ENCODE measurements around the gene USF2. TPM values are rescaled to one million over a fixed set of nuclear protein-coding genes. Genes with fewer than 3 reads are reported as not detected.

Gene USF2
- total RNA-seq, 1 experiment from 2014 or later, result 121 TPM

DNA sequence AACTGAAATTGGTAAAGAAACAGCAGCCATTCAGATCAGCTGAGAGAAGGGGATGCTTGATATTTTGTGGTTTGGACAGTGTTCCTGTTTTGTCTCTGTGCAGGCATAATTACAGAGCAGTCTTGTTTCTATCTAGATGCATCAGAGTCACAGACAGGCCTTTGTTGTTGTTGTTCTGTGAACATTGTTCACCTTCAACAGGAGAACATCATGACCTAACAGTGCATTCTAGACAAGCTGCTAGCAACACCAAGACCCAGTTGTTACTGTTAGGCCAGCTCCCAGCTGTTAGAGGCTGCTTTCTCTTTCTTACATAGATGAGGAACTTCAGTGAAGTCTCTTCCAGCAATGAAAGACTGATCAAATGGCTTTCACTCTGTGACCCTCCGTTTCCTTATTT, 28.4 kb upstream of the USF2 start:
- Histone ChIP-seq H3K27ac (ENCODE audit: low read length) (no peak overlapping the region), H3K36me3 (ENCODE audit: control insufficient read depth, insufficient read depth, low read length) (no peaks in the 10 kb centered on the region), H3K4me3 (ENCODE audit: low read depth in 2 of 2, low read length in 2 of 2) (no peak overlapping the region), H3K27me3 (ENCODE audit: control insufficient read depth, insufficient read depth, low read length) (peaks cover 35% of the 10 kb centered on the region), H3K9me3 (ENCODE audit: control insufficient read depth, insufficient read depth, low read depth, low read length) (peaks cover 6% of the 10 kb centered on the region; the same call in 1 of the 2 replicates), H3K4me1 (ENCODE audit: control insufficient read depth, insufficient read depth, low read length) (no peaks in the 10 kb centered on the region)
- ChIA-PET CTCF (no interaction called here), POLR2A (no interaction called here)
- no TSS peak for BruUV-seq (replicated peaks)
- TF ChIP-seq POLR2AphosphoS5 (IDR thresholded peaks at IDR 0.05; ENCODE audit: low read depth, low read length), result no peak
- TF ChIP-seq, protein P1, sequence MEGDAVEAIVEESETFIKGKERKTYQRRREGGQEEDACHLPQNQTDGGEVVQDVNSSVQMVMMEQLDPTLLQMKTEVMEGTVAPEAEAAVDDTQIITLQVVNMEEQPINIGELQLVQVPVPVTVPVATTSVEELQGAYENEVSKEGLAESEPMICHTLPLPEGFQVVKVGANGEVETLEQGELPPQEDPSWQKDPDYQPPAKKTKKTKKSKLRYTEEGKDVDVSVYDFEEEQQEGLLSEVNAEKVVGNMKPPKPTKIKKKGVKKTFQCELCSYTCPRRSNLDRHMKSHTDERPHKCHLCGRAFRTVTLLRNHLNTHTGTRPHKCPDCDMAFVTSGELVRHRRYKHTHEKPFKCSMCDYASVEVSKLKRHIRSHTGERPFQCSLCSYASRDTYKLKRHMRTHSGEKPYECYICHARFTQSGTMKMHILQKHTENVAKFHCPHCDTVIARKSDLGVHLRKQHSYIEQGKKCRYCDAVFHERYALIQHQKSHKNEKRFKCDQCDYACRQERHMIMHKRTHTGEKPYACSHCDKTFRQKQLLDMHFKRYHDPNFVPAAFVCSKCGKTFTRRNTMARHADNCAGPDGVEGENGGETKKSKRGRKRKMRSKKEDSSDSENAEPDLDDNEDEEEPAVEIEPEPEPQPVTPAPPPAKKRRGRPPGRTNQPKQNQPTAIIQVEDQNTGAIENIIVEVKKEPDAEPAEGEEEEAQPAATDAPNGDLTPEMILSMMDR (IDR thresholded peaks at IDR 0.05), result no peak
- TF ChIP-seq REST (IDR thresholded peaks at IDR 0.05; ENCODE audit: insufficient read depth in 1 of 2, low read depth in 2 of 2, low read length in 1 of 2), result no peak
- no peak for TF ChIP-seq TCF7L2 (IDR thresholded peaks at IDR 0.05; ENCODE audit: low read depth, low read length)
- no peak for TF ChIP-seq SIN3A (IDR thresholded peaks at IDR 0.05; ENCODE audit: borderline replicate concordance, insufficient read depth, low read depth, low read length)
- intact Hi-C loops (cut with micrococcal nuclease; ENCODE audit: unreplicated experiment), result no loop called here
- DNase-seq (ENCODE audit: low read depth, low spot score) (no peak), ATAC-seq (no peak)
- in situ Hi-C loops (cut with HindIII; ENCODE audit: low pct_unique_long_range_greater_than_20kb, low sequenced_read_pairs), result no loop called here

DNA sequence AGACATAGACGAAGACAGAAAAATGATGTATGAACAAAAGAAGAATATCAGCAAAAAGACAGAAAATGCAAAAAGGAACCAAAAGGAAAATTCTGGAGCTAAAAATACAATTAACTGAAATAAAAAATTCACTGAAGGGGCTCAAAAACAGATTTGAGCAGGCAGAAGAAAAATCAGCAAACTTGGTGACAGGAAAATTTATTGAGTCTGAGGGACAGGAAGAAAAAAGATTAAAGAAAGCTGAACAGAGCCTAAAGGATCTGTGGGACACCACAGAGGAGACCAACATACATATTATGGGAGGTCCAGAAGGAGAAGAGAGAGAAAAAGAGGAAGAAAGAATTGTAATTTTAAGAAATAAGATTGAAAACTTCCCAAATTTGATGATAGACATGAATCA, 27.3 kb upstream of the USF2 start:
- ChIA-PET CTCF (no interaction called here), POLR2A (no interaction called here)
- intact Hi-C loops (cut with micrococcal nuclease; ENCODE audit: unreplicated experiment), result no loop called here
- Histone ChIP-seq H3K27me3 (ENCODE audit: control insufficient read depth, insufficient read depth, low read length) (peaks cover 36% of the 10 kb centered on the region), H3K36me3 (ENCODE audit: control insufficient read depth, insufficient read depth, low read length) (no peaks in the 10 kb centered on the region), H3K4me3 (ENCODE audit: low read depth in 2 of 2, low read length in 2 of 2) (no peak overlapping the region), H3K27ac (ENCODE audit: low read length) (no peak overlapping the region), H3K4me1 (ENCODE audit: control insufficient read depth, insufficient read depth, low read length) (no peaks in the 10 kb centered on the region), H3K9me3 (ENCODE audit: control insufficient read depth, insufficient read depth, low read depth, low read length) (peaks cover 6% of the 10 kb centered on the region; the same call in 1 of the 2 replicates)
- DNase-seq (ENCODE audit: low read depth, low spot score), result no peak
- in situ Hi-C loops (cut with HindIII; ENCODE audit: low pct_unique_long_range_greater_than_20kb, low sequenced_read_pairs), result no loop called here
- TF ChIP-seq POLR2AphosphoS5 (IDR thresholded peaks at IDR 0.05; ENCODE audit: low read depth, low read length), result no peak
- TF ChIP-seq REST (IDR thresholded peaks at IDR 0.05; ENCODE audit: insufficient read depth in 1 of 2, low read depth in 2 of 2, low read length in 1 of 2), result no peak
- no peak for TF ChIP-seq TCF7L2 (IDR thresholded peaks at IDR 0.05; ENCODE audit: low read depth, low read length)
- TF ChIP-seq SIN3A (IDR thresholded peaks at IDR 0.05; ENCODE audit: borderline replicate concordance, insufficient read depth, low read depth, low read length), result no peak
- TF ChIP-seq, protein P1 (IDR thresholded peaks at IDR 0.05), result no peak
- no TSS peak for BruUV-seq (replicated peaks)
- no peak for ATAC-seq

Data from Panc1 (cell line).